MM.1S (cell line): ENCODE results near the gene KCNMA1.

Experiments used
- CTCF ChIP-seq: fragments of 300-600 bp; sonication (generic); IDR thresholded peaks from 2 replicates; pipeline ENCODE4 v1.5.1; 2016; ENCODE audit warnings: antibody characterized with exemption, low read length, mixed read lengths
- EZH2 ChIP-seq: fragments of 300-600 bp; sonication (generic); optimal IDR thresholded peaks from 2 replicates; pipeline ENCODE3; 2017; ENCODE audit warnings: low read depth, mild to moderate bottlenecking, antibody characterized with exemption, low read length, mixed read lengths

GRCh38 chr10:77028042-77028441, 609.6 kb downstream of the KCNMA1 start:
- TF ChIP-seq EZH2 (no peak), CTCF (no peak)
